Femur (tissue), 1 donor: ENCODE data around the gene TST.

Source experiments
- DNase-seq: peaks from one replicate; pipeline ENCODE4 v3.0.0-alpha.2; 2017

Gene TST

DNA sequence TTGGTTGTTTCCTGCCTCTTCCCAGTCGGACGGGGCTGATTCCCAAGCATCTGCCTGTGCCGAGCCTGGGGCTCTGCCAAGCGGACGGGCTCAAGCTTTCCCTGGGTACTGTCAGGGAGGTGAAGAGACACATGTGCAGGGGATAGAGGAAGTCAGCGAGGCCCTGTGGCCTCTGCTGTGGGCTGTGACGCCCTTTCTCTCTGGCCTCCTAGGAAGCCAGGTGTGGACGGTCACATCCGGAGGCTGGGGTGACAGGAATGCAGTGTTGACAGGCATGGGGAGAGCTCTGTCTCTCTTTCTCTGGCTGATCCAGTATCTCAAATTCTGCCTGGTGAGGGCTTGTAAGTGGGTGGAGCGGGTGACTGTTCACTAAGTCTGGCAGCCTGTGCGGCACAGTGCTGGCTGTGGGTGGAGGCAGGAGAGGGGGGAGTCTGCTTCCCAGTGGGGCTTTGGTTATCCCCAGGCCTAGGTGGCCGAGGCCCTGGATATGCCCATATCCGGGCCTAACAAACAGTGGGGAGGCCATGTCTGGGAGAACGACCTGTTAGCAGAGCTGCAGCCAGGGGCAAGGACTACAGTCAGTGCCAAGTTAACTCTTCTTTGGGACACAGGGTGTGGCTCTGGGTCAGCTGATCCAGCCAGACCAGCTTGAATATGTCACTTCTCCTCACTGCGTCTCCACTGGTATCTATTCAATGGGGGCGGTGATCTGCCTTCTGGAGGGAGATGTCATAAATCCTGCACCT lies 34.2 kb upstream of the TST start:
- no peak for DNase-seq

DNA sequence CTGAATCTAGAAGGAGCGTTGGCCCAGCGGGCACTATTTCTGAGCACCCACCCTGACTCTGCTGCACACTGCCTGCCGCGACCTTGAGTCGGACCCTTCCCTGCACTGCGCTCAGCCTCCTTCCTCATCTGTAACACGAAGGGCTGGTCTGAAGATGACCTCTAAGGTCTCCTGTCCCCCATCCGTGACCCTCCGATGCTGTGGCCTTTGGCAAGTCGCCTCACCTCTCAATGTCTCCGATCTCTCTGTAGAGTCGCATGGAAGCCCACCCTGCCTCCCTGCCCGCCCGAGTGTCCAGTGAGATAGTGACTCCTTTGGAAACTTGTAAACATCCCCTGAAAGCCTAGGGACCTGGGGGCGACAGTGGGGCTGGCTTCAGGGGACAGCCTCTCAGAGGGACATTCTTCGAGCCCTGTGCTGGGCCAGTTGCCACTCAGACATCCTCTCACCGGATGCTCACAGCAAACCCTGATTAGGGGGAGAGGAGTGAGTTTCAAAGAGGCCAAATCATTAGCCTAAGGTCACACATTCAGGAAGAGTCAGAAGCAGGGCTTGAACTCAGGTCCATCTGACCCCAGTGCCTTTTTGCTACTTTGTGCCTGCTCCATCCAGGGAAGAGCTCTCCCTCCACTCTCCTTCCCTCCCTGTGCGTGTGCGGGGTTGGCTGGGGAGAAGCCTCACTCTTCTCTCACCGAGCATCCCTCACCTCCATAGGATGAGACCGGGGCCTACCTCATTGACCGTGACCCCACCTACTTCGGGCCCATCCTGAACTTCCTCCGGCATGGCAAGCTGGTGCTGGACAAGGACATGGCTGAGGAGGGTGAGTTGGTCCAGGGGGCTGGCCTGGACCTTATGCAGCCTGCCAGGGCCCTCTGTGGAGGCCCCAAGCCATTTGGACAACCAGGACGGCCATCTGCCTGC lies 33.4 kb upstream of the TST start:
- no peak for DNase-seq

DNA sequence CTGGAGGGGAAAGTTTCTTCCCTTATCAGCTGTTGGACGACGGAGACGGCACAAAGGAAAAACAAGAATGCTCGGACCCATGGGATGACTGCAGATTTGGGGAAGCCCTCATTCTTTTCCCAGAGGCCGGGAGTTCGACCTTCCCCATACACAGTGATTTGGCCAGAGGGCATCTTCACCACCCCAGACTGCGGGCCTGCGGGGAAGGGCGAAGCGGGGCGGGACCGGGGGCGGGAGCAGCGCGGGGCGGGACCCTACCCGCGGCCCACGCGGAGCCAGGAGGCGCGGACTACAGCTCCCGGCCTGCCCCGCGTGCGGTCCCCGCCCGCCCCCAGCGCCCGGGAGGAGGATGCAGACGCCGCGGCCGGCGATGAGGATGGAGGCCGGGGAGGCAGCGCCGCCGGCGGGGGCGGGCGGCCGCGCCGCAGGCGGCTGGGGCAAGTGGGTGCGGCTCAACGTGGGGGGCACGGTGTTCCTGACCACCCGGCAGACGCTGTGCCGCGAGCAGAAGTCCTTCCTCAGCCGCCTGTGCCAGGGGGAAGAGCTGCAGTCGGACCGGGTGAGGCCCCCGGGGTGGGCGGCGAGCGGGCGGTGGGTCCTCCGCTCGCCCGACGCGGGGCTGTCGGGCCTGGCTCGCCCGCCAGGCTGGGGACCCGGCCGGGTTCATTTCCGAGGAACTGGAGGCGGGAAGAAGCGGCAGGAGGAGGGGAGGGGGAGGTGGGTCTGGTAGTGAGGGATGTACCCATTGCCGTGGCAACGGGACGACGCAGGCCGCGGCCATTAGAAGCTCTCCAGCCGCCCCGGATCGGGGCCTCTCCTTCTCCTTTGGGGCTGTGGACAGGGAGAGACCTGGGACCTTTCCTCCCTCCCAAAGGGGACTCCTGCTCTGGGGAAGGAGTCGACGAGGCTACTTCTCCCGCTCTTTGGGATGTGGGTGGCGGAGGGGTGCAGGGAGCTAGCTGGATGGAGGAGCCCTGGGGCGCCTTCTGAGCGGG lies 32.4 kb upstream of the TST start, which contains the start of gene KCTD17:
KCTD17 (plus strand) TSS at position 352 of the 995 bp plus-strand sequence; CDS start at position 371, 19 bp downstream.
- DNase-seq: peak; percentile 83

DNA sequence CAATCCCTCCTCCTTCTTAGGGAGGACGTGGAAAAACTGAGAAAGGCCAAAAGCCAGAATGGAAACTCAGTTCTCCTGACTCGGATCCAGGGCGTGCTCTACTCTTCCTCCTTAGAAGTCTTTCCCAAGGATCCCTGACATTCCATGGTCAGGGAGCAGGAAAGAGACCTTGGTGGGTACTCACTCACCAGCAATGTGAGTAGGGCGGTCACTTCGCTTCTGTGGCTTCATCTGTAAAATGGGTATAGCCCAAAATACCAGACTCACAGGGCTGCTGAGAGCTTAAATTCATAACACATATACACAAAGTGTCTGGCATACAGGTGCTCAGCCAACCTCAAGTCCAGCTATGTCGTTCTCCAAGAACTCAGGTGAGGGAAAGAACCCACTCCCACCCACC lies 31.7 kb upstream of the TST start:
- no peak for DNase-seq

DNA sequence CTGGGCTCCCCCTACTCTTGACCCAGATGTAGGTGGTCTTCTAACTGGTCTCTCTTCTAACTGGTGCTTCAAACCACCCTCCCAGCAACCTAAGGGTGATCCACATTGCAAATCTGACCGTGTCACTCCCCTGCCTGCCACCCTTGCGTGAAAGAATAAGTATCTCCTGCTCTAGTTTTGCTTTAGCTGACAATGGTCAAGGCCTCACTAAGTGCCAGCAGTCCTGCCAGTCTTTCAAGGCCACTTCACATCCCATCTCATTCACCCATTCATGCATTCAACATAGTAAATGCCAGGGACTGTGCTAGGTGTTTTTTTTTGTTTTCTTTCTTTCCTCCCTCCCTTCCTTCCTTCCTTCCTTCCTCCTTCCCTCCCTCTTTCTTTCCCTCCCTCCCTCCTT lies 30.0 kb upstream of the TST start:
- no peak for DNase-seq

DNA sequence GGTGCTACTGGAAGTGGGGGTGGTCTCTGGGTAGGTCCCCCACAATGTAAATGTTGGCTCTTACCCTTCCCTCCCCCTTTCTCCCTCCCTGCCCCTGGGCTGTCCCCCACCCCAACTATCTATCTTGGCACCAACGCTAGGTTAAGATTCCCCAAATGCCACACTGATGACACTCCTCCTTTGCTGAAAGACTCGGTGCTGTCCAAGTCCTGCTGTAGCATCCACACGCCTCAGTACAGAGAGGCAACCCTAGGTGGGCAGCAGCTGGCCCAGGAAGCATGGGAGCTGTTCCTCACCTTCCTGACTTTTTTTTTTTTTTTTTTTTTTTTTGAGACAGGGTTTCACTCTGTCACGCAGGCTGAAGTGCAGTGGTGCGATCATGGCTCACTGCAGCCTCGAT lies 28.9 kb upstream of the TST start:
- DNase-seq: no peak

DNA sequence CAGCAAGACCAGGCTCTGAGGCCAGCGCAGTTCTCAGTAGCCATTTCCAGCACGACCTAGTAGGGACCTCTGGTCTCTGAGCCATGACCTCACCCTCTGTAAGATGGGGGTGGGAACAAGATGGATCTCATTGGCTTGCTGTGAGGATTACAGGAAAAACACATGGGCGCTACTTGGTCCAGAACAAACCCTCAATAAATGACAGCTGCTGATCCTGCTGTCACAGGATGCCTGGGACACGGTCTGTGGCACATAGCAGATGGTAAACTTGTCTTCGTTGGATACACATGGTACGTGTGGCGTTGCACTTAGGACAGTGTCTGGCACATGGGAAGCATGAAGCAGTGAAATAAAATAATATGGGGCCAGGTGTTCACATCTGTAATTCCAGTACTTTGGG lies 27.8 kb upstream of the TST start:
- no peak for DNase-seq

DNA sequence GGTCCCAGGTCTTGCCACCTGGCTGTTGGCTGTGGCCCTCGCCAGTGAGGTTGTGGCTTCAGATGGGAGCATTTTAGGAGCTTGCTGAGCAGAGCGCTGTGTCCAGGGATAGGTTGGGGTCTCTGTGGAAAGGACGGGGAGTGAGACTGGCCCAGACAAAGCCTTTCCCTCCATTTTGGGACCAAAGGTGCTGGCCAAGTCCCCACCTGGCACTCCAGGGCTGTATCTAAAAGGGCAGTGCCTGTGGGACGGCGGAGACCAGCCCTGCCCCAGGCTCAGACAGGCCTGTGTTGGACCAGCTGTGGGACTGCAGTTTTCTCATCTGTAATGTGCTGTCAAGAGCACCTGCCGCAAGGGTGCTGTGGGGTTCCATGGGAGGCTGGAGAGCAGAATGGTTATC lies 27.3 kb upstream of the TST start:
- DNase-seq: no peak

DNA sequence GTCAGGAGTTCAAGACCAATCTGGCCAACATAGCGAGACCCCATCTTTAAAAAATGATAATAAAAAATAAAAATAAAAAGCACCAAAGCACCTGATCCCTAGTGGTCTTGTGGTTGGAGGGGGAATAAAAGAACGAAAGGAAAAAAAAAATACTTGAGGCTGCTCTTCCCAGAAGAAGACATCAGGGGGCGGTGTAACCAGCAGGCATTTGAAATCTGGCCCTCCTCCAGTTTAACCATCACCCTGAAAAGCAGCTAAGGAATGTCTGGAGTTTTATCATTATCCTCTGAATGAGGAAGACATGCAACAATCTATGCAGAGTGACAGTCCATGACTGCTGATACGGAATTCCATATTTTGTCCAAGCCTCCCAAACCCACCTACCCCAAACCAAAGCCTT lies 26.7 kb upstream of the TST start:
- no peak for DNase-seq

DNA sequence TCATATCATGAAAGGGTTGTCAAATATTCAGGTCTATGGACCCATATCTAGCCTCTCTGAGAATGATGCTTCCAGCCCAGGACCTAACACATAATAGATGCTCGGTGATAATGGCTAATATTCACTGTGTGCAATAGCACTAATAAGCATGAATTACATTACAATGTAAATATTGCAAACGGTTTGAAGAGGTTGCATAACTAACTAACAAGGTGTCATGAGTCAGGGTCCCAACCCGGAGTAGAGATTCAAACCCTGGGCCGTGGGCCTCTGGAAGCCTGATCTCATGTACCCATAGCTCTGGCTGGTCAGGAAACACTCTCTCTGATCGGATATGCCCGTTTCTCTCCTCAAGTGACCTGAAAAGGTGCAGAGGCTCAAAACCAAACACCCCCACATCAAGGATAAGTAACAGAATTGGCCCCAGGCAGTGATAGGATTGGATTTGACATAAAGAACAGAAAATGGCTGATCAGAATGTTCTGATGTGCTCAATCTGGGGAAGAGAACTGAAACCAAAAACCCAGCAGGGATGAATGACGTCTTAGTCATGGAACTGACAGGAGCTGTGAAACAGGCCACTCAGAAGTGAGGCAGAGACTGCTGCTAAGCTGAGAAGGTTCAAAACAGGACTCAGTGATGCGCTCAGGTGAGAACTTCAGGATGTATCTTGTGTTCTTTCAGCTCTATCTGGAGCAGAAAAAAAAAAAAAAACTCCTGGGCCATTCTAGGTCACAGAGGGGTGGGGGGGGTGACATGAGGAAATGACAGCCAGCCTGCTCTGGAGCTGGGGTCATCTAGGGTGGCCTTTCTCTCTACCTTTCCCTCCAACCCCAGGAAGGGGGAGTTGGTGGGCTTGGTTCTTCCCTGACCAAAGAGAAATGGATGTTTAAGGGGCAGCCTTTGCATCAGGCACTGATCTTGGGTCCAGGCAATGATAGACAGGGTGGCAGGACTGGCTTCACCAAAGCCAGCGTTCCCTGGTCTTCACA lies 25.7 kb upstream of the TST start:
- DNase-seq: no peak

DNA sequence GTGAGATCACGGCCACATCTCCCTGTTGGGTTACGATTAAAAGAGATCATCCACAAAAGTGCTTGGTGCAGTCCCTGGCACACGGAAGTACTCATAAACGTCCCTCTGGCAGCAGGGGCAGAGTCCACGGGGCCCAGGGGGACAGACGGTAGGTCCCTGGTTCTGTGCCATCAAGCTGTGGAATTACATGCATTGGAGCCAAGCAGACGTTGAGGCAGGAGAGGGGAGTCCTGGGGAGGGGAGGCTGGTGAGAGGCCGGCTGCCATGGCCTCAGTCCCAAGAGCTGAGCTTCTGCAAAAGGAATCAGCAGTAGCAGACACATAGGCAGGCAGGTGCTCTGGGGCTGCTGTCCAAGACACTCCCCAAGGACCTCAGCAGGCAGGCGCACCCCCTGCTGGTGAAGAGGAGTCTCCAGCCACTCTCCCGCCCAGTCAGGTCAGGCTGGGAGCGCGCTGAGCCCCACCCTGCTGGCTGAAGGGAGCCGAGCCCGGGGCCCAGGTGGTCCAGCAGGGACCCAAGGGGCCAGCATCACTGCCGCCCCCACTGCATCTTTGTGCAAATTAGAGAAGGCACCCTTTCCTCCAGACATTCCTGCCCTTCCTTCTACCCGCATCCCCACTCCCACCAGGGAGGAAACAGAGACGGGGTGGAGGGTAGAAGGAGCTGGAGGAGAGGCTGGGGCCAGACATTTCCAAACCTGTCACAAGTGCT lies 24.7 kb upstream of the TST start:
- DNase-seq: peak; percentile 61

DNA sequence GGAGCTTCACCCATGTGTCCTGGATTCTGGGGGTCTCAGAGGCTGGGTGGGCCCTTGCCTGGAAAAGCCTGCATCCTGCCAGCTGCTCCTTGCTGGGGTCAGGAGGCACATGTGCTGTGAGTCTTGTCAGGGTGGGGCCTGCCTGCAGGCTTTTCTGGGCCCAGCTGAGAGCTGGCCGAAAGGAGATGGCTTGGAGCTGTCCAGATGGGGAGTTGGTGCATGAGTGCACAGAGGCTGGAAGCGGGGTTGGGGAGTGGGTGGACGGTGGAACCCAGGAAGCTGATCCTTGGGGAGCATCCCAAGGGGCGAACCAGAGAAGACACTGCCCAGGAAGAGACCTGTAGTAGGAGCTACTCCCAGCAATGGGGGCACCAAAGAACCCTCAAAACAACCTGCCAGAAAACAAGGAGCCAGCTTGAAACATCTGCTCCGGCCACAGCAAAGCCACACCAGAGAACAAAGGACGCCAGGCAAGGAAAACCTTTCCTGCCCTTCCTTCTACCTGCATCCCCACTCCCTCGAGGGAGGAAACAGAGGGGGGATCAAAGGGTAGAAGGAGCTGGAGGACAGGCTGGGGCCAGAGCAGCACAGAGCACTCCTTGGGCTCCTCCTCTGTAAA lies 24.1 kb upstream of the TST start:
- no peak for DNase-seq

DNA sequence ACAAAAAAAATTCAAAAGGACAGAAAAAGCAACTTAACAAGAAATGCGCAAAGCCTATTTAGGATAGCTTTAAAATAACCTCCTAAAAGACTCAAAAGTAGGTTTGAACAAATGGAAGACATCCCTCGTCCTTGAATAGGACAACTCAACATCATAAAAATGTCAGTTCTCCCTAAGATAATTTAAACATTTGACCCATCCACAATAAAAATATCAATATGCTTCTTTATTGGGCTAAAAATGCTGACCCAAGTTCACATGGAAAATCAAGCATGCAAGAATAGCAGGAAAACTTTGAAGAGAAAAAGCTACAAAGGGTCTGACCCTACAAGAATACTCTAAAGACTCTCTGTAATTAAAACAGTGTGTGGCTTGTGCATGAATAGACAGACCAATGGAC lies 20.2 kb upstream of the TST start:
- DNase-seq: no peak

DNA sequence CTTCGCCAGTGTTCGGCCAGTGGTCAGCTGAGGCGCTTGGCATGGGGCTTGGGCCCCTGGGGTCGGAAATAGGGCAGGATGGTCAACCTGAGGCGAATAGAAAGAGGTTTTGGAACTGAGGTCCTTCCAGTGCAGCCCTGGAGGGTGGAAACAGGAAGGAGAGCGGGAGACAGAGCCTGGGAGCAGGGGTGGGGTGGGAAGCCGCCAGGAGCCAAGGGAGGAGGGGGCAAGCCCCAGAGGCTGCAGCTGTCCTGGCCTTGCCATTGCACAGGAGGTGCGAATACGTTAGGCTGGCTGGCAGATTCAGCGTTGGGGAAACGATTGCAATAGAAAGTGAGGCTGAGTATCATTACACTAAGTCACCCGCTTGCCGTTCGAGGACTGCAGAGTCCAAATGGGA lies 18.4 kb upstream of the TST start:
- DNase-seq: no peak

DNA sequence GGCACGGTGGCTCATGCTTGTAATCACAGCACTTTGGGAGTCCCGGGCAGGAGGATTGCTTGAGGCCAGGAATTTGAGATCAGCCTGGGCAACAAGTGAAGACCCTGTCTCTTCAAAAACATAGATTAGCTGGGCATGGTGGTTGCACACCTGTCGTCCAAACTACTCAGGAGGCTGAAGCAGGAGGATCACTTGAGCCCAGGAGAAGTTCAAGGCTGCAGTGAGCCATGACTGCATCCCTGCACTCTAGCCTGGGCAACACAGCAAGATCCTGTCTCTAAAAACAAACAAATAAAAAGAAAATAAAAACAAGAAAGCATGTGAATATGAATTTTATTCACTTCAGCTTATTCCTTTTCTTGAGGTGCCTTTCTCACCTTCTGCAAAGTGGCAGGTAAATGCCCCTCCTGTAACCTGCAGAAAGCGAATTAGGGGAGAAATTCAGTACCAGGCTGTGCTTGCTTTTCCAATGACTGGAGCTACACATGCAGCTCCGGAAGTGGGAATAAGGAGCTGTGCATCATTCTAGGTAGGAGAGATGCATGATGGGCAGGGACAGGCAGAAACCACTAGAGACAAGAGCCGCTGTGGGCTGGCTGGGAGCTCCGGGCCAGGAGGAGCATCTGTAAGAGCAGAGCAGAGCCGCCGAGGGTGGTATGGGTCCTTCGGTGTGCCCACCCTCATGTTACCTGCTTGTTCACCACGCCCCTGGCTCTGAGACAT lies 17.6 kb upstream of the TST start:
- DNase-seq: no peak

DNA sequence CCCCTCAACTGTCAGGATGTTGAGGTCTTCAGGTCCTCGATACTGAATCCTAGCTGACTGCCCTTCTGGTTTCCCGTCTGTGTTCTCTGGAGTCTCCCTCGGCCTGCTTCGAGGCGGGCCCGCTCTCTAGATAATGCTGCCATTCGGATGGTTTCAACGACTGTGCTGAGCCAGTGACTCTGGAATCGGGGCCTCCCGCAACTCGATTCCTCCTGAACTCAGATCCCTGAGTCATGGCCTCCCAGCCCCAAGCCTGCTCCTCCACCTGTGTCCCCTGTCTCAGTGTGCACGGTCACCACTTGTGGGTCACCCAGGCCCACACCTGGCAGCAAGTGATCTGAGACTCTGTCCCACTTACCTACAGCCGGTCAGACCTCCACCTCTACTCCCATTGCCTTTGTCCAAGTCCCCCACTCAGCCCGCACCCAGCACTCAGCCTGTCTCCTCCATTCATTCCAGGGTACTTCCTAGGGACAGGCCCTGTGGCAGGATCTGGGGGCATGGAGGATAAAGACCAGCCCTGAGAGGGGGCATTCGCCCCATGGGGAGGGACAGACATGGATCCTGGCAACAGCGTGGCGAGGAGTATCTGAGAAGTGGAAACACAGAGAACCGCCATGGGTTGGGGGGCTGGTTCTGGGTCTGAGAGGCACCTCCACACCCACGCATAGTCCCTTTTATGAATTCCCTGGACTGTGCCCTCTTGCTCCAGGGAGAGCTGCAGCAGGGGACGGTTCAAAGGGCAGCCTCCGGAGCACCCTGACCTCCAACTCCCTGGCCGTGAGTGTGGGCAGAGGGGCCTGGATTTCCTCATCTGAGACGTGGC lies 14.6 kb upstream of the TST start:
- DNase-seq: no peak

DNA sequence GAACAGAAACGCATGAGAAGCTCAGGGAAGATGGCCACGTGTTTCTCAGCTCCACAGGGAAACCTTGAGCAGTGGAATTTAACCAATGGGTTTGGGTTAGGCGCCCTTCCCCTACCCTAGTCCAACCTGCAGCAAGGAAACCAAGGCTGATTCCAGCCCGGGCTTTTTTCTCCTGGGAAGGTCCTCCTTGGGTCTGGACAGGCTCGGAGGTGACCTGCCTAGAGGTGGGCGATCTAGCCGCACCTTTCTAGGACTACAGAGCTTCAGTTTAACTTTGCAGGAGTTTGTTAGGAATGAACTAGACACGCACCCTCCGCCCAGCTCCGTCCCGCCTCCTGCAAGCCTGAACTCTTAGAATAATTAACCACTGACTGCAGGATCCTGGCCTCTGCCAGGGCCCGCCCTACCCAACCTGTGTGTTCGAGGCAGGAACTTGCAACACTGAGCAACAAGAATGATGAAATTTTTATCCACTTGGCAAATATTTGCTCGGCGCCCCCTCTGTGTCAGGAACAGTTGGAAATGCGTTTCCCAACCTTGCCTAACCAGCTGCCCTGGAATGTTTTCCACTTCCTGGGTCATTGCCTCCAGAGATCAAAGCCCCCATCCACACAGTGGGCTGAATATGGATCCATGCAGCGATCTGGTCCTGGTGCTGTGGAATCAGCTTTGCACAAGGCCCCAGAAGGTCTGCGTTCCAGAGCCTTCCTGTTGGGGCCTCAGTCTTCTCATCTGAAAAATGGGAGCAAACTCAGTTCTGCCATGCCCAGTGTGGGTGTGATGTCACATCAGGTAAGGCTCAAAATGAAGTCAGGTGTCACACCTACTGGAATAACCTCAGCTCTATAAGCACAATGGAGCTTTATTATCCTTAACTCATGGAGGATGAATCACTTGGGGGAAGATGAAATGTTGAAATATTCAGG lies 13.6 kb upstream of the TST start:
- no peak for DNase-seq

DNA sequence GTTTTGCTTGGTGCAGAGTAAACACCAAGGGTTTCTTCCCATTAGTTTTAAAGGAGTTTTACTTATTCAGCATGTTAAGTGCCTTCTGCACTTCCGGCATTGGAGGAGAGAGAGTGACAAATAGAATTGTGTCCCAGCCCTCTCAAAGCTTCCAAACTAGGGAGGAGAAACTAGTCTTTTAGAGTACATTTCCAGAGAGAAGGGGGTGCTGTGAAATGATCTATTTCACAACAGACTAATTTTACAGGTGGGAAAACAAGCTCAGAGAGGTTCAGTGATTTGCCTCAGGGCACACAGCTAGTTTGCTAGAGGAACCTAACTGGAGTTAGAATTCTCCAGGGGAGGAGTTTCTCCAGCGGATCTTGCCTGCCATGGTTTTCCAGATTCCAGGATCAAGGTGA lies 12.9 kb upstream of the TST start:
- DNase-seq: no peak
